Cardiac fibroblast (primary cell): ENCODE data around the gene LATS2.

ENCODE experiments used
- DNase-seq, 2 donors: peaks; one replicate each; pipeline versions ENCODE4 v3.0.0 to v3.0.0-alpha.2; 2010; ENCODE audit warnings: low read depth in 2 of 2
- H3K4me3 ChIP-seq, 2 donors: replicated peaks in 1 of 2; 1 replicate in 1 of 2; 2 replicates in 1 of 2; pipeline ENCODE4 v1.5.1; 2011; ENCODE audit warnings: low read depth in 2 of 2, low read length in 2 of 2, mild to moderate bottlenecking in 2 of 2, moderate library complexity in 1 of 2
- CTCF ChIP-seq: IDR thresholded peaks from one replicate; pipeline ENCODE4 v1.5.1; 2011; ENCODE audit warnings: low read depth, mild to moderate bottlenecking, low read length, inconsistent platforms

The LATS2 gene

GRCh38 chr13:21006141-21007005 lies 55.0 kb downstream of the LATS2 start:
- DNase-seq = peak in 1 of 2 donors; percentile 25
- TF ChIP-seq CTCF = no peak
- no peak overlapping the region for H3K4me3 ChIP-seq

- DNase-seq = no peak
- TF ChIP-seq CTCF = no peak
- no peak overlapping the region for H3K4me3 ChIP-seq
These were observed 56.2 kb downstream of the LATS2 start for GRCh38 chr13:21005193-21005592.

GRCh38 chr13:21001471-21001870 lies 59.9 kb downstream of the LATS2 start:
- no peak for DNase-seq
- TF ChIP-seq CTCF = no peak
- no peak overlapping the region for H3K4me3 ChIP-seq

- no peak for DNase-seq
- TF ChIP-seq CTCF = no peak
- H3K4me3 ChIP-seq = no peak overlapping the region
These were observed 60.7 kb downstream of the LATS2 start for GRCh38 chr13:21000647-21001046.

DNA sequence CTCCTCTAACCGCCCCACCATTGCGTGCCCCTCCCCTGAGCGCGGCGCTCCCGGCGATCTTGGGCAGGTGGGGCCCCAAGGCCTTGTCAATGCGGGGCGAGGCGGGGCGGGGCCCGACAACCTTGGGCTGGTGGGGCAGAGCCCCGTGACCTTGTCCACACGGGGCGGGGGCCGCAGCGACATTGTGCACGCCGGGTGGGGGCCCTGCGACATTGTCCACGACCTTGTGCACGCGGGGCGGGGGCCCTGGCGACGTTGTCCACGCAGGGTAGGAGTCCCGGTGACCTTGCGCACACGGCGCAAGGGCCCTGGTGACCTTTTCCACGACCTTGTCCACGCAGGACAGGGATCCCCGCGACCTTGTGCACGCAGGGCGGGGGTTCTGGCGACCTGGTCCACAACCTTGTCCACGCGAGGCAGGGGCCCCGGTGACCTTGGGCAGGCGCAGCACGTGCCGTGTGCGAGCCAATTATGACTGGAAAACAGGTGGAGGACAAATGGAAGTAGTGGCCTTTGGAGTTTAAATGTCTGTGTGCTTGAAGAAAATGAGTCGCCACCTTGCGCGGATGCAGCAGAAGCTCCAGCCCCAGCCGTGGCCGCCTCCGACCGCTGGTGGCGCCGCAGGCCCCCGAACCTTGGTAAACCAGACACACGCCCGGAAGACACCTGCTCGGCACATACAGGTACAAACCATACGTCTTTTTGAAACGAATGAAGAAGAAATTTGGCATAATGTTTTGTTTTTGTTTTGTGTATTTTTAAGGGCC lies 62.6 kb downstream of the LATS2 start:
- no peak overlapping the region for H3K4me3 ChIP-seq
- no peak for DNase-seq
- TF ChIP-seq CTCF = no peak

DNA sequence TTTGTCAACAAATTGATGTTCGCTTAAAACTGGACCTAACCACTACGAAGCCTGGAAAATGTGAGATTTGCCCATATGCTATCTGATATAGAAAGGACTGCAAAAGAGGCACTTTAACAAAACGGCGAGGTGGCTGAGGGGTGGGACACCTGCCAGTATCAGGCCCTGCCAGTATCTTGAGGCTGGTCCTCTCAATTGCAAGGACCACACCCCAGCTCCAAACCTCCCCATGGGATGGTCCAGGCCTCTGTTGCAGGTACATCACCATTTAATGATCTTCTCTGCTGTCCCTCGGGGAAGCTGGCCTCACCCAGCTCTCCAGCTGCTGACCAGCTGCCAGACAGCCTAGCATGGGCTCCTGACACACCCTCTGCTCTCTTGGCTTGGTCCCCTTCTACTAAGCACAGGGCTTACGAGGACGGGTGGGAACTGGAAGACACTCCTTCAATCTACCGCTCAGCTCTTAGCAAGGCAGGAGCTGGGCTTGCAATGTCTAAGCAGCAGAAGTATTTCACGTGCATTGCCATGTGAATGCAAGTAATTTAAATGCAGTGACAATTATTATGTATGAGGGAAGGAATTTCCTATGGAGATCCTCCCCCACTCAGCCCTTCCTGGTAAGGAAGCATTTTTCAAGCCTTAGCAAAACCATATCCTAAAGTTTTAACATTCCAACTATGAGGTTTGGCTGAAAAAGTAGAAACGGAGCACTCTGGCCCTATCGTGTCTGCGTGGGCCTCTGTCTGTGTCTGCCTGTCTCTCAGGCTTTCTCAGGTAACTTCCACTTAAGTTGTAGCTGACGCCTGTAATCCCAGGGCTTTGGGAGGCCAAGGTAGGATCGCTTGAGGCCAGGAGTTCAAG lies 63.9 kb downstream of the LATS2 start:
- H3K4me3 ChIP-seq = no peak overlapping the region
- peak; percentile 93 to 96 for DNase-seq
- no peak for TF ChIP-seq CTCF
